Activated CD4-positive, alpha-beta T cell treated with anti-CD3 and anti-CD28 coated beads, Interleukin-2, amount 50 U/mL, for 48 hours (primary cell): ENCODE results near the gene ATRX.
"Not testable (repeated sequence)": the region's sequence is repeated elsewhere in the genome, so short reads cannot be mapped to it uniquely, and the experiment has no call there.

Experiments
- DNase-seq, 2 experiments: peaks; one replicate each; pipeline ENCODE4 v3.0.0-alpha.2; 2020

ATRX gene, protein sequence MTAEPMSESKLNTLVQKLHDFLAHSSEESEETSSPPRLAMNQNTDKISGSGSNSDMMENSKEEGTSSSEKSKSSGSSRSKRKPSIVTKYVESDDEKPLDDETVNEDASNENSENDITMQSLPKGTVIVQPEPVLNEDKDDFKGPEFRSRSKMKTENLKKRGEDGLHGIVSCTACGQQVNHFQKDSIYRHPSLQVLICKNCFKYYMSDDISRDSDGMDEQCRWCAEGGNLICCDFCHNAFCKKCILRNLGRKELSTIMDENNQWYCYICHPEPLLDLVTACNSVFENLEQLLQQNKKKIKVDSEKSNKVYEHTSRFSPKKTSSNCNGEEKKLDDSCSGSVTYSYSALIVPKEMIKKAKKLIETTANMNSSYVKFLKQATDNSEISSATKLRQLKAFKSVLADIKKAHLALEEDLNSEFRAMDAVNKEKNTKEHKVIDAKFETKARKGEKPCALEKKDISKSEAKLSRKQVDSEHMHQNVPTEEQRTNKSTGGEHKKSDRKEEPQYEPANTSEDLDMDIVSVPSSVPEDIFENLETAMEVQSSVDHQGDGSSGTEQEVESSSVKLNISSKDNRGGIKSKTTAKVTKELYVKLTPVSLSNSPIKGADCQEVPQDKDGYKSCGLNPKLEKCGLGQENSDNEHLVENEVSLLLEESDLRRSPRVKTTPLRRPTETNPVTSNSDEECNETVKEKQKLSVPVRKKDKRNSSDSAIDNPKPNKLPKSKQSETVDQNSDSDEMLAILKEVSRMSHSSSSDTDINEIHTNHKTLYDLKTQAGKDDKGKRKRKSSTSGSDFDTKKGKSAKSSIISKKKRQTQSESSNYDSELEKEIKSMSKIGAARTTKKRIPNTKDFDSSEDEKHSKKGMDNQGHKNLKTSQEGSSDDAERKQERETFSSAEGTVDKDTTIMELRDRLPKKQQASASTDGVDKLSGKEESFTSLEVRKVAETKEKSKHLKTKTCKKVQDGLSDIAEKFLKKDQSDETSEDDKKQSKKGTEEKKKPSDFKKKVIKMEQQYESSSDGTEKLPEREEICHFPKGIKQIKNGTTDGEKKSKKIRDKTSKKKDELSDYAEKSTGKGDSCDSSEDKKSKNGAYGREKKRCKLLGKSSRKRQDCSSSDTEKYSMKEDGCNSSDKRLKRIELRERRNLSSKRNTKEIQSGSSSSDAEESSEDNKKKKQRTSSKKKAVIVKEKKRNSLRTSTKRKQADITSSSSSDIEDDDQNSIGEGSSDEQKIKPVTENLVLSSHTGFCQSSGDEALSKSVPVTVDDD (N-terminal part only)

DNA sequence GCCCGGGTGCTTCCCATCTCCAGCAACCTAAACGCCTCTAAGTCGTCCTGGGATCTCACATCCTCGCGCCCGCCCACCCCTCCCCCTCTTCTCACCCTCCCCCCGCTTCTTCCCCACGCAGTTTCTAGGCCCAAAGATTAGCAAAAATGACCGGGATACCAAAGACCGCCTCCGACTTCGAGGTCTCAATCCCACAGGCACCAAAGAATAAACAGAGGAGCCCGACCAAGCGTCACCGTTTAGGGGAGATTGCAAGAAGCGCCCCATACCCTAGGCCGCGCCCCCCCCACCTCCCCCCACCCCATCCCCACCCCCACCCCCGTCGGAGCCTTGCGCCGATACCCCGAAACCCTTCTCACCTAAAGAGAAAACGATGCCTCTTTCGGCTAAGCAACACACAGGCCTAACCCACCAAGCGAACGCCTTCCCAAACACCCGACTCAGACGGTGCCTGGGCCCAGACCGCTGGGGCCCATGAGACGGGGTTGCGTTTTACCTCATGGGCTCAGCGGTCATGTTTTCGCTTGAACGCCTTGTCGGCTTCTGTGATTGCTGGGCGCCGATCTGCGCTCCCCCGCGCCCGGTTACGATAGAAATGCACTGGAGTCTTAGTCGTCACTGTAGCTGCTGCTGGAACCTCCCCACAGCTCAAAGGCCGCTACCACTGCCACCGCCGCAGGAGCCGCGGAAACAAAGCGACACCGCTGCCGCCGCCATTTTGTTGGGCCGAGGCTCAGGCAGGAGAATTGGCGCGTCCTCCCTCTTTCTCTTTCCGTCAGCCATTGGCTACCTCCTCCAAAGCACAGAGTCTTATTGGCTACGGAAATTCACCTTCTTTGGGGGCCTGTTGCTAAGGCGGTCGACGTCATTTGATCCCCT, at the start of gene ATRX:
Gene ATRX (minus strand): TSS at position 731 of the 879 bp plus-strand sequence. CDS start 215 bp downstream, at position 516.
- DNase-seq = peak; percentile 63 to 74

DNA sequence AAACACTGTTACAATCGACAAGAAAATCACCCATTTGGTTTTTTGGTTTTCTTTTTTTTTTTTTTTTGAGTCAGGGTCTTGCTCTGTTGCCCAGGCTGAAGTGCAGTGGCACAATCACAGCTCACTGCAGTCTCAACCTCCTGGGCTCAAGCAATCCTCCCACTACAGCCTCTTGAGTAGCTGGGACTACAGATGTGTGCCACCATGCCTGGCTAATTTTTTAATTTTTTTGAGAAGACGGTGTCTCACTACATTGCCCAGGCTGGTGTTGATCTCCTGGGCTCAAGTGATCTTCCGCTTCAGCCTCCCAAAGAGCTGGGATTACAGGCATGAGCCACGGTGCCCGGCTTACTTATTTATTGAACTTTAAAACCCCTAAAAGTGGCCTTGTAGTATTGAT, 45.5 kb upstream of the ATRX start:
- not testable (repeated sequence) for DNase-seq

DNA sequence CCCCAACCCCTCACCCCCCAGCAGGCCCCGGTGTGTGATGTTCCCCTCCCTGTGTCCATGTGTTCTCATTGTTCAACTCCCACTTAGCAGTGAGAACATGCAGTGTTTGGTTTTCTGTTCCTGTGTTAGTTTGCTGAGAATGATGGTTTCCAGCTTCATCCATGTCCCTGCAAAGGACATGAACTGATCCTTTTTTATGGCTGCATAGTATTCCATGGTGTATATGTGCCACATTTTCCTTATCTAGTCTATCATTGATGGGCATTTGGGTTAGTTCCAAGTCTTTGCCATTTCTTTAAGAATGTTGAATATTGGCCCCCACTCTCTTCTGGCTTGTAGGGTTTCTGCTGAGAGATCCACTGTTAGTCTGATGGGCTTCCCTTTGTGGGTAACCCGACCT, 36.0 kb upstream of the ATRX start:
- DNase-seq = not testable (repeated sequence)

DNA sequence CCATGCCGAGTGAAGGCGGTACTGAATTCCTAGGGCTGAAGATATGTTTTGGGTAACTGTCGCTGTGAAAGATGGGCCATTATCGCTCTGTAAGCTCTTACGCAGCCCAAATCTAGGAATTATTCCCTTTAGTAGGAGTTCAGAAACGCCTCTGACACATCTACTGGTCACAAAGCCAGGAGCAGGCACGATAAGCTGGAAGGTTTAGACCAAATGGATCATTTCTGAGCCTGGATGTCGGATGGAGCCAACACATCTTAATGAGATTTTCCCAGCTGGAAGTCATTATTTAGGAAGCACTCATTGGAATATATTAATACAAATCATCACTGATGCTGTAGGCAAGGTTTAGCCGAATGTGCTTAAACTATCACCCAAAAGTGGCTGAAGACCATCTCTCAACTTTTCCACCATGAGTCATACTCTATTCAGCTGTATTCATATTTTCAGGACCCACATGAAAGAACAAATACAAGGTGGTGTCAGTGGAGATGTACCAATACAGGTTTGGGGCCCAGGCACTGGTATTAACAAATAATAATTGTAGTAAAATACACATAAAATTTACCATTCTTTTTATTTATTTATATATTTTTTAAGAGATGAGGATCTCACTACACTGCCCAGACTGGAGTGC, 34.2 kb upstream of the ATRX start:
- DNase-seq = no peak

DNA sequence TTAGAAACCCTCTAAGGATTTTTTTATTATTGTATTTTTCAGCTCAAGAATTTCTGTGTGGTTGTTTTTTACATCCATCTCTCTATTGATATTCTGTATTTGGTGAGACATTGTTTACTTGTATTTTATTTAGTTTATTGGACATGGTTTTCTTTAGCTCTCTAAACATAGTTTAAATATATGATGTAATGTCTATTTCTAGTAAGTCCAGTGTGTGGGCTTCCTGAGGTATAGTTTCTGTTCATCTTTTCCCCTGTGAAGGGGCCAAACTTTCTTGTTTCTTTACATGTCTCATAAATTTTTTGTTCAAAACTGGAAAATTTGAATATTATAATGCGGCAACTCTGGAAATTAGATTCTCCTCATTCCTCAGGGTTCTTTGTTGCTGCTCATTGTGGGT, 28.2 kb upstream of the ATRX start:
- no peak for DNase-seq

DNA sequence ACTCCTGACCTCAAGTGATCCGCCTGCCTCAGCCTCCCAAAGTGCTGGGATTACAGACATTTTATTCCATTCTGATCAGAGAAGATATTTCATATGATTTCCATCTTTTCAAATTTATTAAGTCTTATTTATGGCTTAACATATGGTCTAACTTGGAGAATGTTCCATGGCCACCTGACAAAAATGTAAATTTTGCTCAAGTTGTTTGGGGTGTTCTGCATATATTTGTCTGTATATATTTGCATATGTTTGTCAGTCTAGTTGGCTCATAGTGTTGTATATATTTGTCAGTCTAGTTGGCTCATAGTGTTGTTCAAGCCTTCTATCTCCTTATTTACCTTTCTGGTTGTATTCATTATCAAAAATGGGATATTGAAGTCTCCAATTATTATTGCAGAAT, 16.2 kb upstream of the ATRX start:
- DNase-seq = no peak

DNA sequence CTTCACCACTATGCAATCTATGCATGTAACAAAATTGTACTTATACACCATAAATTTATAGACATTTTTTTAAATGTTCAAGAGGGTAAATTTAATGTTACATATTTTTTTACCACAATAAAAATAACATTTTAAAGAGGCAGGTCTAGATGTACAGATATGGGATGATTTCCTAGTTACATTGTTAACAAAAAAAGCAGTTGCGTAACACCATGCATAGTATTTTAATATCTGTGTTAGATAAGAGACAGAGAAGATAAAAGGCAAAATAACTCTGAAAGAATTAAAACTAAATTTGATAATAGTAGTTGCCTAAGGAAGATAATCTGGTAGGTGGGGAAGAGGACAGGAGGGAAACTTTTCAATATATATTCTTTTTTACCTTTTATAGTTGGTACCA, 9.1 kb upstream of the ATRX start:
- DNase-seq = no peak

DNA sequence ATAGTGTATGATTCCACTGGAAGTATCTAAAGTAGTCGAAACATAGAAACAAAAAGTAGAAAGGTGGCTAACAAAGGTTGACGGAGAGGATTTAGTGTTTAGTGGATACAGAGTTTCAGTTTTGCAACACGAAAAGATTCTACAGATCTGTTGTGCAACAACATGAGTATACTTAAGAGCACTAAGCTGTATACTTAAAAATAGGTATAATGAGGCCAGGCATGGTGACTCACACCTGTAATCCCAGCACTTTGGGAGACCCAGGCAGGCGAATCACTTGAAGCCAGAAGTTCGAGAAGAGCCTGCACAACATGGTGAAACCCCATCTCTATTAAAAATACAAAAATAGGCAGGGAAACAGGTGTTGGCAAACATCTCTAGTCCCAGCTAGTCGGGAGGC, 7.9 kb upstream of the ATRX start:
- no peak for DNase-seq

DNA sequence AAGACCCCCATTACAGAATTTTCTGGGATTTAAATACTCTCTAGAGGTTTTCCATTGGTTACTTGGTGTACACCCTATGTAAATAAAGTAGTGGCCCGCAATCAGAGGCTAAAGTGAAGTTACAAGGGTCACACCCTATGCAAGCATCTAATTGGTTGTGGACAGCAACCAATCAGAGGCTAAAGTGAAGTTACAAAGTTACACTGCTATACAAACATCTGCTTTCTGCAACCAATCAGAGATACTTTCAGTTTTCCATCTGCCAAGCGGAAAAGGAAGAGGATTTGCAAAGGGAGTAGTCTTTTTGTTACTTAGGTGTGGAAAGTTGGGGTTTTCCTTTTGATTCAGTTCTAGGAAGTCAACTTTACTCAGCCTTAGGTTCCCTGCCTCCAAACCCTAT, 2.0 kb upstream of the ATRX start:
- DNase-seq = no peak

DNA sequence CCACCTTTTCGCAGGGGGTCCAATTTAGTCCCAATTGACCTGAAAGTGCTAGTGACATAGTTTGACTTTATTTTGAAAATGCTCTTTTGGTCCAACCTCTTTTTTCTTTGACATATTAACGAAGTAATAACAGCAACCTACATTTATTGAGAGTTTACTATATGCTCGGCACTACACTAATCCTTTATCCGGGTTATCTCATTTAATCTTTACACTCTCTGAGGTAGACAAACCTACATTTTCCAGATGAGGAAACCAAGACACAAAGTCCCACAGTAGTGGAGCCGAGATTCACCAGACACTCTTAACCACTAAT, 307 bp upstream of the ATRX start:
- DNase-seq = no peak

DNA sequence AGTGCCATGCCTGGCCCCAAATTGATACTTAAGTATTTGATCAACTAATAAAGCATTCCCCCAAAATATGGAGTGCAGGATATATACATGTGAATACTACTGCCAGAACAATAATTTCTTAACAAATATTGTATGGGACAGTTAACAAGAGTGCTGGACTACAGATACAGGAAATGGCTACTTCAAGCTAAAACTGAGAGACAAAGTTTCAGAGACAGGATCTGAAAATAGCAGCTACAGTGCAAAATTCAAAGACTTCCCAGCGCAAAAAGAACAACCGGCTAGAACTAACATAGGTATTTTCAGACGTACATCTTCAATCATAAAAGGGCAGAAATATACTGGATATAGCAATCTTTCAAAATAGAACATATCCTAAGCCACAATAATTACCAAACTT, 6.3 kb downstream of the ATRX start:
- DNase-seq = no peak

DNA sequence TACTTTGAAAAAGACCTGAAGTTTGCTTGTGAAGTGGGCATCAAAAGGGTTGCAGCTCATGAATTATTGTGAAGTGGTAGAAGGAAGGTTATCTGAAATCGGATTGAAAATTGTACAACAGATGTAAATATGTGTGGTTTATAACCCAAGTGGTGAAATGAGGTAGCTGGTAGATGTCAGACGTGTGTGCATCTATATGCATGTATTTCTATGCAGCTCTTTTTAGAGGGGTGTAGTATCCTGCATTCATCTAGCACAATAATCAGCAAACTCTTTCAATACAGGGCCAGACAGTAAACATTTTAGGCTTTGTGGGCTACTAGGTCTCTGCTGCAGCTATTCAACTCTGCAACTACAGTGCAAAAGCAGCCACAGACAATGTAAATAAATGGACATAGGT, 9.4 kb downstream of the ATRX start:
- no peak for DNase-seq

DNA sequence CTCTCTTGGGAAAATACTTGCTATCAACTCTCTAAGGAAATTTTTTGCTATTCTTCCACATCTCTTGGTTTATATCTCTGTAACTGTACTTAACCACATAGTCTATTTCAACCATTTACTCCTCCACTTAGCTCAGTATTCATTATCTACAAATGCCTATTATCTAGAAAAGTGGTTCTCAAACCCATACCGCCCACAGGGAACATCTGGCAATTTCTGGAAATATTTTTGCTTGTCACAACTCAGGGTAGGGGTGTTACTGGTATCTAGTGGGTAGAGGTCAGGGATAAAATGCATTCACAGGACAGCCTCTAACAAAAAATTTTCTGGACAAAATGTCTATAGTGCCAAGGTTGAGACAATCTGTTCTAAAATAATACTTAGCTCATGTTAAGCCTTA, 14.4 kb downstream of the ATRX start:
- DNase-seq = no peak

DNA sequence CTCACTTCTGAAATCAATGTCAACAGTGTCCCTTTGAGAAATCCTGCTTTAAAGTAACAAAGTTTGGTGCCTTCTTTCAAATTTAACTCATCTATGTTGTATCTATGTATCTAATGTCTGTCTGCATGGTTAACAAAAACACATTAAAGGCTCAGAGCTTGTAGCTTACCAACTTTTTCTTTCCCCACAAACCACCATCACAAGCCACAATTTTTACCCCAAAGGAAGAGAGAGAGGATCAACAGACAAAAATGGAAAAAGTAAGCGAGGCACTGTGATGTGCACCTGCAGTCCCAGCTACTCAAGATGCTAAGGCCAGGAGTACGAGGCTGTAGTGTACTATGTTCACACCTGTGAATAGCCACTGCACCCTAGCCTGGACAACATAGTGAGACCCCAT, 17.2 kb downstream of the ATRX start:
- DNase-seq = no peak

DNA sequence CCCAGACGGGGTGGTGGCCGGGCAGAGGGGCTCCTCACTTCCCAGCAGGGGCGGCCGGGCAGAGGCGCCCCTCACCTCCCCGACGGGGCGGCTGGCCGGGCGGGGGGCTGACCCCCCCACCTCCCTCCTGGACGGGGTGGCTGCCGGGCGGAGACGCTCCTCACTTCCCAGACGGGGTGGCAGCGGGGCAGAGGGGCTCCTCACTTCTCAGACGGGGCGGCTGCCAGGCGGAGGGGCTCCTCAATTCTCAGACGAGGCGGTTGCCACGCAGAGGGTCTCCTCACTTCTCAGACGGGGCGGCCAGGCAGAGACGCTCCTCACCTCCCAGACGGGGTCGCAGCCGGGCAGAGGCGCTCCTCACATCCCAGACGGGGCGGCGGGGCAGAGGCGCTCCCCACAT, 19.8 kb downstream of the ATRX start:
- not testable (repeated sequence) for DNase-seq

DNA sequence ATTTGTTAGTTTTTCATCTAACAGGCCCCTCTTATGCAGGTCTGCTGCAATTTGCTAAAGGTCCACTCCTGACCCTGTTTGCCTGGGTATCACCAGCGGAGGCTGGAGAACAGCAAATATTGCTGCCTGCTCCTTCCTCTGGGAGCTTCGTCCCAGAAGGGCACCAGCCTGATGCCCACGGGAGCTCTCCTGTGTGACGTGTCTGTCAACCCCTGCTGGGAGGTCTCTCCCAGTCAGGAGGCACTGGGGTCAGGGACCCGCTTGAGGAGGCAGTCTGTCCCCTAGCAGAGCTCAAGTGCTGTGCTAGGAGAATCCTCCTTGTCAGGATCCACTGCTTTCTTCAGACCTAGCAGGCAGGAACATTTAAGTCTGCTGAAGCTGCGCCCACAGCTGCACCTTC, 30.5 kb downstream of the ATRX start:
- DNase-seq = no peak

DNA sequence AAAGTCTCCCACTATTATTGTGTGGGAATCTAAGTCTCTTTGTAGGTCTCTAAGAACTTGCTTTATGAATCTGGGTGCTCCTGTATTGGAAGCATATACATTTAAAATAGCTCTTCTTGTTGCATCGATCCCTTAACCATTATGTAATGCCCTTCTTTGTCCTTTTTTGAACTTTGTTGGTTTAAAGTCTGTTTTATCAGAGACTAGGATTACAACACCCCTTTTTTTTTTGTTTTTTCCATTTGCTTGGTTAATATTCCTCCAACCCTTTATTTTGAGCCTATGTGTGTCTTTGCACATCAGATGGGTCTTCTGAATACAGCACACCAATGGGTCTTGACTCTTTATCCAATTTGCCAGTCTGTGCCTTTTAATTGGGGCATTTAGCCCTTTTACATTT, 32.1 kb downstream of the ATRX start:
- not testable (repeated sequence) for DNase-seq

DNA sequence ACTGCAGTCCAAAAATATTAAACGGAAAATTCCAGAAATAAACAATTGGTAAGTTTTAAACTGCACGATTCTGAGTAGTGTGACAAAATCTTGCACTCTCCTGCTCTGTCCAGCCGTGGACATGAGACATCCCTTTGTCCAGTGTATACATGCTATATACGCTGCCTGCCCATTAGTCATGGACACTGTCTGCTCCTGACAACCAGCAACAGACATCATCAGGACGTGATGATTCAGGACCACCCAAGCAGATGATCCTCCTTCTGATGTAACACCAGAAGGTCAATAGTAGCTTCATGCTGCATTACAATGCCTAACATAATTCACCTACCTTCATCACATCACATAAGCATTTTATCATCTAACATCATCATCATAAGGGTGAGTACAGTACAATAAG, 36.3 kb downstream of the ATRX start:
- DNase-seq = no peak

DNA sequence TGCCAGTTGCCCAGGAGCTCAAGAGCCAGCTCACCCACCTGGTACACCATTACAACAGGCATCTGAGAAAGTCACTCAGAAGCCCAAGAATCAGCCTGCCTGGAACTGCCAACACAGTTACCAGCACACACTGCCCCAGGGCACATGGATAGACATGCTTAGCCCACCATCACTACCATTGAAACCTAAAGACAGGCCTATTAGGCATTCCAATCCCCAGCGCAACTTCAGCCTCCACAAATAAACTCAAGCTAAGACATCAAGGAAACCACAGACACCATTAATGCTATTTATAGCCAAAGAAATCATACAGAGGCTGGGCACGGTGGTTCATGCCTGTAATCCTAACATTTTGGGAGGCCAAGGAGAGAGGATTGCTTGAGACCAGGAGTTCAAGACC, 42.3 kb downstream of the ATRX start:
- DNase-seq = no peak

DNA sequence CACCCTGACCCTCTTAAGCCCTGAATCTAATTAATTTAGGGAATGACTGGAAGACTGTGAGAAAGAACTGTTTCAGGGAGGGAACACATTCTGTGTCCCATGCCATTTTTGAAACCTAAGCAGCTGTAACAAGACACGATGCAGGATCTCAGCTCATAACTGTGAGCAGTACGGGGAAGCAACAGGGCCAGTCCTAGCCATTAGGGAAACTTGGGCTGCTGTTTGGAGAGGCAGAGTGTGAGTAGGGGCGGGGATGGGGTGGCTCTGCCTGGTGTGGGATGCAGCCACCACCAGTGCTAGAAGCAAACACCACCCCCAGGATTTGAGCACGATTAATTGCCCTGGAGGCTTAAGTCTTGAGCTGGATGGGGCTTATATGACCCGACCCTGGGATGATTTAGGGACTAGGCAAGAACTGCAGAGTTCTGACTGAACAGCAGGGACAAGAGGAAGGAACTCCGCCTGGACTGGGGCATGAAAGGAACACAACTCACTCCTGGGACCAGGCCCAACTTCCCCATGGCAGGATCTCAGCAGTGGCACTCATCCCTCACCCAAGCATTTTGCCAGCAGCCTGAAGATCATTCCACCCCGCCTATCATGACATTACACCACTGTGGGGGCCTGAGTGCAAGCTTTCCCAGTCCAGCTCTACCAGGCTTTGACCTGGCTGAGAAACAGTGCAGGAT, 43.1 kb downstream of the ATRX start:
- DNase-seq = no peak

DNA sequence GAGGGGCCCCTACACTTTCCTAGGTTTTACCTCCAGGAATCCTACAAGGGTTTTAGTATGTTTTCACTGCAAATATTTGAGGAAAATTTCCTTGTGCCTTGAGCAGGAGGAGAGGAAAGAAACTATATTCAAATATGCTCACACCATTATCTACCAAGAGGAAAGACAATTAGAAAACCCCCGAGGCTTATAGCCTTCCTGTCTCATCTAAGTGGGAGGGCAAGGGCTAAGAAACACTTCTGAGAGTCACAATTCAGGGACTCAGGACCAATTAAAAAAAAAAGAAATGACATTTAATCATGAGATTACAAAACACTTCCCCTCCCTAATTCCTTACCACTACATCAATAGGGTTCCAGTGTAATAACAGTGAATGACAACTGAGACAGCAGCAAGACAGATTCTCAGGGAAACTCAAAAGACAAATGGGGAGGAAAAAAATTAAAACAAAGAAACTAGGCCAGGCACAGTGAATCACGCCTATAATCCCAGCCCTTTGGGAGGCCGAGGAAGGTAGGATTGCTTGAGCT, 45.6 kb downstream of the ATRX start:
- no peak for DNase-seq
